Esophagus squamous epithelium (tissue), 4 donors: ENCODE results near the gene GABRG3.

ENCODE experiments used
- POLR2A ChIP-seq, 4 donors: fragments of 450-650 bp; IDR thresholded peaks; one replicate each; pipeline ENCODE4 v1.6.1; 2017; ENCODE audit warnings: antibody characterized with exemption in 4 of 4, mild to moderate bottlenecking in 4 of 4, moderate library complexity in 3 of 4
- TF ChIP-seq, protein P1 (sequence below), 6 experiments: fragments of 450-650 bp in 4 of 6; fragments of 200-600 bp in 2 of 6; sonication (generic) in 2 of 6; IDR thresholded peaks; one replicate each; pipeline ENCODE4 v1.5.1; 2016 to 2019; ENCODE audit warnings: antibody characterized with exemption in 6 of 6, mild to moderate bottlenecking in 4 of 6, moderate library complexity in 4 of 6

DNA sequence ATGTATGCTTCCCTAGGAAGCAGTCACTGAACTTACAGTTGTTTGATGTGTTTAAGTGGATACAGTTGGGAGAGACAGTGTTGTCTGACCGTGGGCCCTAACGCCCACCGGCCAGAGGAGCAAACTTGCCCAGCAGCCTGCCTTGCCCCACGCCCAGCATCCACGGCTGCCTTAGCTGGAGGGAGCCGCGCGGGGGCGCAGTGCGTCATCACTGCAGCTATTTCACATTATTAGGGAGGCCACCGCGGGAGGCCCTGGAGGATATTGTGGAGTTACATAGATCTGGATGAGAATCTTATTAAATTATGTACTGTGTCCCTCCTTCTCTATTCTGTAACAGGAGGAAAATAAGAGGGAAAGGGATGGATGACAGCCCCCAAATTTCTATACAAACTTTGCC, 267.2 kb downstream of the GABRG3 start:
- TF ChIP-seq, protein P1, sequence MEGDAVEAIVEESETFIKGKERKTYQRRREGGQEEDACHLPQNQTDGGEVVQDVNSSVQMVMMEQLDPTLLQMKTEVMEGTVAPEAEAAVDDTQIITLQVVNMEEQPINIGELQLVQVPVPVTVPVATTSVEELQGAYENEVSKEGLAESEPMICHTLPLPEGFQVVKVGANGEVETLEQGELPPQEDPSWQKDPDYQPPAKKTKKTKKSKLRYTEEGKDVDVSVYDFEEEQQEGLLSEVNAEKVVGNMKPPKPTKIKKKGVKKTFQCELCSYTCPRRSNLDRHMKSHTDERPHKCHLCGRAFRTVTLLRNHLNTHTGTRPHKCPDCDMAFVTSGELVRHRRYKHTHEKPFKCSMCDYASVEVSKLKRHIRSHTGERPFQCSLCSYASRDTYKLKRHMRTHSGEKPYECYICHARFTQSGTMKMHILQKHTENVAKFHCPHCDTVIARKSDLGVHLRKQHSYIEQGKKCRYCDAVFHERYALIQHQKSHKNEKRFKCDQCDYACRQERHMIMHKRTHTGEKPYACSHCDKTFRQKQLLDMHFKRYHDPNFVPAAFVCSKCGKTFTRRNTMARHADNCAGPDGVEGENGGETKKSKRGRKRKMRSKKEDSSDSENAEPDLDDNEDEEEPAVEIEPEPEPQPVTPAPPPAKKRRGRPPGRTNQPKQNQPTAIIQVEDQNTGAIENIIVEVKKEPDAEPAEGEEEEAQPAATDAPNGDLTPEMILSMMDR (IDR thresholded peaks at IDR 0.05) = no peak
- TF ChIP-seq POLR2A (IDR thresholded peaks at IDR 0.05) = no peak
